ENCODE measurements around the gene WBP2. TPM values are rescaled to one million over a fixed set of nuclear protein-coding genes. Genes with fewer than 3 reads are reported as not detected.

The WBP2 gene
- polyA plus RNA-seq, 1 donor (not counting 4 experiments of a cell fraction or from before 2014, with no cell fraction given) = 23.3 TPM

- Histone ChIP-seq H3K27me3 (ENCODE audit: control insufficient read depth, extremely low read depth, insufficient read depth, low read length) (no peaks in the 10 kb centered on the region), H3K9me3 (ENCODE audit: control insufficient read depth, low read depth, low read length) (no peaks in the 10 kb centered on the region), H3K36me3 (ENCODE audit: control insufficient read depth in 2 of 2, extremely low read depth in 1 of 2, insufficient read depth in 2 of 2, low read length in 2 of 2) (no peaks in the 10 kb centered on the region), H2AFZ (ENCODE audit: control insufficient read depth, low read length) (no peak overlapping the region), H3K4me3 (ENCODE audit: control insufficient read depth in 2 of 3, extremely low read depth in 1 of 3, insufficient read depth in 2 of 3, low read depth in 1 of 3, low read length in 3 of 3) (peak overlapping the region in 1 of 3 experiments; percentile 24), H3K9ac (ENCODE audit: control insufficient read depth, extremely low read depth, insufficient read depth, low read length) (peak overlapping the region; percentile 83), H3K79me2 (ENCODE audit: control insufficient read depth, insufficient read depth, low read length) (no peaks in the 10 kb centered on the region), H3K4me2 (ENCODE audit: control insufficient read depth, extremely low read depth, insufficient read depth, low read depth, low read length) (peak overlapping the region; percentile 74), H4K20me1 (ENCODE audit: control insufficient read depth, extremely low read depth, insufficient read depth, low read length) (no peaks in the 10 kb centered on the region), H3K4me1 (ENCODE audit: control insufficient read depth, extremely low read depth, insufficient read depth, low read length) (peaks cover 41% of the 10 kb centered on the region), H3K27ac (ENCODE audit: control insufficient read depth, insufficient read depth, low read length) (peak overlapping the region; percentile 86), H3K9me1 (ENCODE audit: control insufficient read depth, extremely low read depth, insufficient read depth, low read length) (no peaks in the 10 kb centered on the region)
- dilution Hi-C loops (cut with MboI; ENCODE audit: extremely low pct_ligation_motif_present, low sequenced_read_pairs) = no loop called here
- TF ChIP-seq CTCF (optimal IDR thresholded peaks at IDR 0.05 in 1 of 3, IDR thresholded peaks at IDR 0.05 in 1 of 3, conservative IDR thresholded peaks at IDR 0.05 in 1 of 3; ENCODE audit: extremely low read depth in 1 of 3, insufficient read depth in 2 of 3, low read length in 3 of 3) (no peak), EZH2 (IDR thresholded peaks at IDR 0.05; ENCODE audit: low read length) (no peak)
- FAIRE-seq (no peak), DNase-seq (ENCODE audit: low read depth, low spot score) (no peak)
Measured at GRCh38 chr17:75875182-75875939, 20.2 kb upstream of the WBP2 start.

DNA sequence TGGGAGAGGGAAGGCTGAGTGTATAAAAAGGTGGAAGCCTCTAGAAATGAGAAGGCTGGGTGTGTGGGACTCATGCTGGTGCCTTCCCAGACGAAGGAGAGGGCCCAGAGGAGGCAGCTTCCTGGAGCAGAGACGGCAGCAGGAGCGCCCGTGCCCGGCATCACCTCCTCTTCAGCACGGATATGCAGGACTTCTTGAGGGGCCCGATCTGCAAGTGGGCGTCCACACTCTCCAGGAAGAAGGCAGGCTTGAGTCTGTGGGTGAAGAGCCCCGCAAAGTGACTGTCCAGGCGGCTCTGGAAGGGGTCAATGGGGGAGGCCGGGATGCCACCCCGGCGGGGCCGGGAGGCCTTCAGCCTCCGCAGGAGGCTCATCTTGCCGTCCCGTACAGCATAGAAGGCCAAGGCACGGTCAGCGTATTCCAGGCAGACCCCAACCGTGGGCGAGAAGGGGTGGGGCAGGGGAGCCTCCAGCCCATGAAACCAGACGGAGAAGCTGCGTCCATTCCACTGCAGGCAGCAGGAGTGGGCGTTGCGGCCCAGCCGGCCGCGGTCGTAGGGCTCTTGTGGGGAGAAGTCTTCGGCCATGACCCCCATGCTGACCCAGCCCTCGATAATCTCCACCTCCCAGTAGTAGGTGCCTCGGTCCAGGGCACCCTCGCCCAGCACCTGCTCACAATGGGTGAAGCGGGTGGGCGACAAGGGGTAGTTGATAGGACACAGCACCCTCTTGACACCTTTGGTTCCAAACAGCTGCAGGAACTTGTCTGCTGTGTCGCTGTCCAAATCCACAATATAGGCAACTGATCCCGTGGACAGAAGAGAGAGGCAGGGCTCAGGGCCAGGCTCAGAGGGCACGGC lies 19.4 kb upstream of the WBP2 start:
- no peak overlapping the region for H3K9ac ChIP-seq (ENCODE audit: control insufficient read depth, extremely low read depth, insufficient read depth, low read length)
- TF ChIP-seq EZH2 (IDR thresholded peaks at IDR 0.05; ENCODE audit: low read length) (no peak), CTCF (optimal IDR thresholded peaks at IDR 0.05 in 1 of 3, IDR thresholded peaks at IDR 0.05 in 1 of 3, conservative IDR thresholded peaks at IDR 0.05 in 1 of 3; ENCODE audit: extremely low read depth in 1 of 3, insufficient read depth in 2 of 3, low read length in 3 of 3) (no peak)
- H3K4me1 ChIP-seq (ENCODE audit: control insufficient read depth, extremely low read depth, insufficient read depth, low read length) = peaks cover 44% of the 10 kb centered on the region
- no peaks in the 10 kb centered on the region for H3K79me2 ChIP-seq (ENCODE audit: control insufficient read depth, insufficient read depth, low read length)
- FAIRE-seq (no peak), DNase-seq (ENCODE audit: low read depth, low spot score) (no peak)
- H3K27me3 ChIP-seq (ENCODE audit: control insufficient read depth, extremely low read depth, insufficient read depth, low read length) = no peaks in the 10 kb centered on the region
- H3K9me1 ChIP-seq (ENCODE audit: control insufficient read depth, extremely low read depth, insufficient read depth, low read length) = no peaks in the 10 kb centered on the region
- H3K4me2 ChIP-seq (ENCODE audit: control insufficient read depth, extremely low read depth, insufficient read depth, low read depth, low read length) = no peak overlapping the region
- no peak overlapping the region for H3K4me3 ChIP-seq (ENCODE audit: control insufficient read depth in 2 of 3, extremely low read depth in 1 of 3, insufficient read depth in 2 of 3, low read depth in 1 of 3, low read length in 3 of 3)
- H3K27ac ChIP-seq (ENCODE audit: control insufficient read depth, insufficient read depth, low read length) = no peak overlapping the region
- H2AFZ ChIP-seq (ENCODE audit: control insufficient read depth, low read length) = no peak overlapping the region
- no peaks in the 10 kb centered on the region for H3K9me3 ChIP-seq (ENCODE audit: control insufficient read depth, low read depth, low read length)
- dilution Hi-C loops (cut with MboI; ENCODE audit: extremely low pct_ligation_motif_present, low sequenced_read_pairs) = no loop called here
- H3K36me3 ChIP-seq (ENCODE audit: control insufficient read depth in 2 of 2, extremely low read depth in 1 of 2, insufficient read depth in 2 of 2, low read length in 2 of 2) = no peaks in the 10 kb centered on the region
- H4K20me1 ChIP-seq (ENCODE audit: control insufficient read depth, extremely low read depth, insufficient read depth, low read length) = no peaks in the 10 kb centered on the region

Measured in keratinocyte (primary cell).